Measurements from ENCODE around the gene HGFAC.

HGFAC gene

GRCh38 chr4:3427134-3427476, 14.7 kb upstream of the HGFAC start:
- DNase-seq, result no peak

GRCh38 chr4:3427706-3428446, 13.9 kb upstream of the HGFAC start:
- DNase-seq, result no peak

- no peak for DNase-seq
These were observed 12.1 kb upstream of the HGFAC start for GRCh38 chr4:3429651-3430050.

- no peak for DNase-seq
These were observed 11.2 kb upstream of the HGFAC start for GRCh38 chr4:3430524-3430923.

DNA sequence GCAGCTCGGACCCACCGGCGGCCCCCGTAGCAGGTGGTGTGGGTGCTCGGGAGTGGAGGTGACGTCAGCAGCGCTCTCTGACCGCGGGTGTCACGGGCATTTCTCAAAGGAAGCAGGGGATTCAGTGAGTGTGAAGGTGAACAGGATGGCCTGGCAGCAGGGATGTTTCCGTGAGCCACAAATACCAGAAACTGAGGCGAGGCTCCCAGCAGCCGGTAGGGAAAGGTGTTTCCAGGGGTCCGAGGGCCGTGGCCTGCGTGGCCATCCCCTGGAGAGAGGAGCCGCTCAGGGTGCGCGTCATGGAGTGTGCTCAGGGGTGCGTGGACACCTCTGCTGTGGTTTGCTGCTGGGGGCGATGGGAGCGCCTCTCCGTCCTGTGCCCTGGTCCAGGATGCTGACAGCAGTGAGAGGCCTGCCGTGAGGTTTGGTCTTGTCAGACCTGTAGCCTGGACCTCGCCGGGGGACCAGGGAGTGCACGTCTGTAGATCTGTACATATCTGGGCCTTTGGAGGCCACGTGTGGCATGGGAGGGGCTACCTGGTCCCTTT, 10.2 kb upstream of the HGFAC start:
- DNase-seq, result no peak

GRCh38 chr4:3432381-3432790, 9.4 kb upstream of the HGFAC start:
- DNase-seq, result no peak

DNA sequence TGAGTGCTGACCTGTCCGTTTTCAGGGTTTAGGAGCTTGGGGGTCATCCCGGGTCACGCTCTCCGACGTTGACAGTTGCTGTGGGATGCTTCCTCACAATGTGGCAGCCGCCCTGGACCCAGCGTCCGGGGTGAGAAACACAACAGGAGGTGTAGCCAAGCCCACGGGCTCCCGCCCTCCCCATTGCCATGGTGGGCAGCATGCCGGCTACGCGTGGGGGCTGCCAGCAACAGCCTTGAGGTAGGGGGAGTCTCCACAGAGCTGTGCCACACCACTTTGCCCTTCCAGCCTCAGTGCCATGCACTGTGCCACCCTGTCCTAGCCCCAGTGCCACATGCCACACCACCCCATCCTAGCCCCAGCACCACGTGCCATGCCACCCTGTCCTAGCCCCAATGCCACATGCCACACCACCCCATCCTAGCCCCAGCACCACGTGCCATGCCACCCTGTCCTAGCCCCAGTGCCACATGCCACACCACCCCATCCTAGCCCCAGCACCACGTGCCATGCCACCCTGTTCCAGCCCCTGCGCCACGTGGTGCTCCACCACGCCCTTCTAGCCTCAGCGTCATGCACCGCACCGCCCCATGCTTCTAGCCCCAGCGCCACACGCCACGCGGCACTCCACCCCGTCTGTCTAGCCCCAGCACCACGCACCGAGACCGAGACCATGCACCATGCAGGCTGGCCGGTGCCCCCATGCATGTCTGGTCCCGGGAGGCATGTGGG, 8.5 kb upstream of the HGFAC start:
- no peak for DNase-seq

GRCh38 chr4:3434881-3435685, 6.7 kb upstream of the HGFAC start:
- DNase-seq, result no peak

DNA sequence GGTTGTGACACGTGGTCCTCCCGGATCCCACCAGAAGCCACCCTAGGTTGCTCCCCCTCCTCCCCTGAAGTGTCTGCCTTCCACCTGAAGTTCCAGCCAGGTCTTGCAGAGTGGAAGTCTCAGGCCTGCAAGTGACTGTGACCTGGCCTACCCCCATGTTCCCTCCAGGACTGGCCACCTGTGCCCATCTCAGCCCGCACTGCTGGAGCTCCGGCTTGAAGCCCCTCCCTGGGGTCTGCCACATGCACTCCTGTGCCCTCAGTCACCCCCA, 6.1 kb upstream of the HGFAC start:
- DNase-seq, result no peak

- no peak for DNase-seq
These were observed 5.5 kb upstream of the HGFAC start for GRCh38 chr4:3436048-3436797.

- no peak for DNase-seq
These were observed 4.8 kb upstream of the HGFAC start for GRCh38 chr4:3436798-3437581.

GRCh38 chr4:3437582-3437936, 4.2 kb upstream of the HGFAC start:
- no peak for DNase-seq

DNA sequence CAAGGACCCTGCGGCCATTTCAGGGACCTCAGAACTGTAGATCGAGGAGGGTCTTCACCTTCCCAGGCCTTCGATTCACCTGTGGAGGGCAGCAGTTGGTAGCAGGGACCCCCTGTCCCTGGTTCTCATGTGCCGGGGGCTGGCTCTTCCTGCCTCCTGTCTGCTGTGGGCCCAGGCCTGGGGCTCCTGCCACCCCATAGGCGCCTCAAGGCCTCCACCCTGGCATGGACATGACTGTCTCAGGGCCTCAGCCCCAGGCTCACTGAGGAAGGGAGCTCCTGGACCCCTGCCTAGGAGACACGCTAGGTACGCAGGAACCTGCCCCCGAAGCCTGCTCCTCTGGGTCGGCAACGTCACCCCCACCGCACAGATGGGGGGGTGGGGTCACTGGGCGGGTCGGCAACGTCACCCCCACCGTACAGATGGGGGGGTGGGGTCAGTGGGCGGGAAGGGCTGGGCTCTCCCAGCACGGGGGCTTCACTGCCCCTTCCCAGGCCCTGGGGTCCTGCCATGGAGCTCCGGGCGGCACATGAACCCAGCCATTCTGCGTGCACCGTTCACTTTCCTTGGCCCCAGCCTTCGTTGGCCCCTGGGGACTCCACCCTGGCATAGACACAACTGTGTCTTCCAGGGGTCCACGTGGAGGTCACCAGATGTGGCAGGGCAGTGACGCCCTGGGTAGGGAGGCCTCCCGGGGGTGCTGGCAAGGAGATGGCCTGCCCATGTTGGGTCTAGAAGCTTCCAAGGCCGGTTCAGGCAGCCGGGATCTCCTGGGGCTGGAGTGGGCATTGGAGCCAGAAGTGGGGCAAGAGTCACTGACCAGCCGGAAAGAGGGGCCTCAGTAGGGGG, 3.5 kb upstream of the HGFAC start:
- DNase-seq, result no peak

- DNase-seq, result no peak
These were observed 3.0 kb upstream of the HGFAC start for GRCh38 chr4:3438847-3439180.

DNA sequence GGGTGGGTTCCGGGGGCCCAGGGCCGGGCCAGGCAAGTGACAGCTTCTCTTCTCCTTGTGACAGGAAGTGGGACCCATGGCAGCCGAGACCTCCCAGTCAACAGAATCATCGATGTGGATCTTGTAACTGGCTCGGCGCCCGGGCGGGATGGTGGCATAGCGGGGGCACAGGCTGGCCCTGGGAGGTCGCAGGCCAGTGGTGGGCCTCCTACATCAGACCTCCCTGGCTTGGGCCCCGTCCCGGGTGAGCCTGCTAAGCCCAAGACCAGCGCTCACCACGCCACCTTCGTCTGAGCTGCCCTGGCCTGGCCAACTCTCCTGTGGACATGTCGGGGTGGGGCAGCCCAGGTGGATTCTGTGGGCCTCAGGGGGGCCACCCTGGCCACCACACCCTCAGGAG, 2.4 kb upstream of the HGFAC start:
- no peak for DNase-seq

DNA sequence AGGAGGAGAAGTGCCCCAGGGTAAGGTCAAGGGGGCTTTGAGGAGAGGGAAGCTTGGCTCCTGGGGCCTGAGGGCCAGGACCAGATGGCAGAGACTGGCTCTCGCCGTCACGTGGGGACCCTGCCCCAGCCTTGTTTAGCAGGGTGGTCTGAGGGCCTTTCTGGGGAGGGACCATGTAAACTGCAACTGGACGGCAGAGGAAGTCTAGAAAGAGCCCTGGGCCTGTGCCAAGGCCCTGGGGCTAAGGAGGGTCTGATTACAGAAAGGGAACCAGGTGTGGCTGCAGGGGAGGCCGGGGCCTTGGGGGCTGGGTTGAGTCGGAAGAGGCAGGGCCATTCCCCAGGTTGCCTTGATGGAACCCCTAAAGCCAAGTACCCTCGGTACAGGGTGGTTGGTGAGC, 1.8 kb upstream of the HGFAC start:
- no peak for DNase-seq

- no peak for DNase-seq
These were observed 728 bp upstream of the HGFAC start for GRCh38 chr4:3440979-3441500.

DNA sequence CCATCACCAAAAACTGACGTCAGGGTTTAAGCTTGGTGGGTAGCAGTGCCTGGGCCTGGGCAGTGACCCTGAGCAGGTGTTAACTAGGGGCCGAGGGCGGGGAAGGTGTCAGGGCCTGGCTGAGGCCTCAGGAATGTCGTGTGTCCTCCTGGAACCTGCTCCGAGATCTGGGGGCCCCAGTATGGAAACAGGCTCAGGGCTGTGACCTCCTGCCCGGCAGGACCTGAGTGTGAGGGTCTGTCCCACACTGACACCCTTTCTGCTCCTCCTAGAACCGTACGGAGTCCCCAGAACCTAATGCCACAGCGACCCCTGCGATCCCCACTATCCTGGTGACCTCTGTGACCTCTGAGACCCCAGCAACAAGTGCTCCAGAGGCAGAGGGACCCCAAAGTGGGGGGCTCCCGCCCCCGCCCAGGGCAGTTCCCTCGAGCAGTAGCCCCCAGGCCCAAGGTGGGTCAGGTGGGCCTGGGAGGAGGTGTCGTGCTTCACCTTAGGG, 741 bp downstream of the HGFAC start:
- DNase-seq, result no peak

DNA sequence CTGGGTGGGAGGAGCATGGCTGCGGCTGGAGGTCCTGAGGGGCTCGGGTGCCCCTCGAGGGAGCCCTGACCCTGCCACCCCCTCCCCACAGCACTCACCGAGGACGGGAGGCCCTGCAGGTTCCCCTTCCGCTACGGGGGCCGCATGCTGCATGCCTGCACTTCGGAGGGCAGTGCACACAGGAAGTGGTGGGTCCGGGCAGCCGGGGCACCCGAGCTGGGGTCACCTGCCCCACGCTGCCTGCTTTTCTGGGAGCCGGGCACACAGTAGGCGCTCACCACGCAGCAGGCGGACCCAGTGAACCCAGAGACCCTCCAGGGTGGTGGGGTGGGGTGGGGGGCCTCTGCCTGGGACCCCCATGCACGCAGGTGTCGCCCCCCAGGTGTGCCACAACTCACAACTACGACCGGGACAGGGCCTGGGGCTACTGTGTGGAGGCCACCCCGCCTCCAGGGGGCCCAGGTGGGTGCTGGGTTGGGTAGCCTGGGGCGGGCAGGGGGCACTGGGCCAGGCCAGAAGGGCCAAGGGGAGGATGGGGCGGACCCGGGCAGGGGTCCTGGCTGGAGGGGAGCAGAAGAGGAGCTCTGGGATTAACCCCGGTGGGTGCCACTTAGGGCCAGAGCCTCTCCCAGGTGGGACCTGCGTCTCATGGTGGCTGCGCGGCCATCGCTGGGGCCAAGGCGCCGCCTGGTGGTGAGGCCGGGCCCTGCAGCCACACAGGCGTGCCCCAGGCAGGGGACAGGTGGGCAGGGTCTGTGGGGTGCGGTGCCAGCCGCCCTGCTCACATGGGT, 1.4 kb downstream of the HGFAC start:
- DNase-seq, result peak; percentile 64

DNA sequence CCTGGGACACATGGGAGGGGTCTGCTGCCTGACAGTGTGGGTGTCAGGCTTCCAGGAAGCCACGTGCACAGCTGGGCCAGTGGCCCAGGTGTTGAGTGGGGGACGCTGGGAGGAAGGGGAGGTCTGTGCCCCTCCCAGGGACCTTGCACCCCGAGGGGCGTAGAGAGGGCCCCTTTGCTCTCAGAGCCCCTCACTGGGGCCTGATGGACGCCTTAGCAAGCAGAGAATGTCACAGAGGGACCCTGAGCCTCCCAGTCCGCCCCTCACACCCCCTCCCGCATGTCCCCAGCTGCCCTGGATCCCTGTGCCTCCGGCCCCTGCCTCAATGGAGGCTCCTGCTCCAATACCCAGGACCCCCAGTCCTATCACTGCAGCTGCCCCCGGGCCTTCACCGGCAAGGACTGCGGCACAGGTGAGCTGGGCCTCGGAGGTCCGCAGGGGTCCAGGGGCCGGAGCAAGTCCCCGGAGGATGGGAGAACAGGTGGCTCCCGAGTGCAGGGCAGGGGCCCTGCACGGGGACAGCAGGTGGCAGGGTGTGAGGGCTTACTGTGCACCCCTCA, 2.1 kb downstream of the HGFAC start:
- no peak for DNase-seq

Data from CD4-positive, alpha-beta T cell treated with Interleukin-6 for 4 hours (primary cell).